H1 (cell line): ENCODE measurements around the gene KCNN4. TPM values are rescaled to one million over a fixed set of nuclear protein-coding genes. Genes with fewer than 3 reads are reported as not detected.

Experiments
- CTCF ChIA-PET: fragments of 300-600 bp; sonication (Branson Sonifier 250); formaldehyde crosslinking; loops from one replicate; lab custom pipeline; 2021; ENCODE audit not compliant: partially characterized antibody; lab: Charles Lee
- POLR2A ChIA-PET: fragments of 300-600 bp; sonication (Branson Sonifier 250); formaldehyde crosslinking; loops from one replicate; lab custom pipeline; 2021; ENCODE audit warnings: inconsistent platforms; ENCODE audit not compliant: partially characterized antibody; lab: Charles Lee
- DNase-seq, 2 experiments: peaks; one replicate each; pipeline versions ENCODE4 v3.0.0 to v3.0.0-alpha.2; 2010 to 2022; ENCODE audit warnings: low spot score in 2 of 2, low read depth in 1 of 2, mixed read lengths in 1 of 2
- FAIRE-seq: peaks from 2 replicates; lab custom pipeline; 2011; peaks lifted over from hg19 to GRCh38; lab: Jason Lieb, UNC
- H2AFZ ChIP-seq: 2 replicates; pipeline ENCODE4 v1.8.1; 2012; ENCODE audit warnings: low read length, inconsistent platforms
- H2AK5ac ChIP-seq: 2 replicates; pipeline ENCODE4 v1.6.1; 2013; ENCODE audit warnings: low read depth, low read length
- H2BK120ac ChIP-seq: replicated peaks from 2 replicates; pipeline ENCODE3; 2013; ENCODE audit warnings: low read depth, low read length, inconsistent platforms
- H2BK12ac ChIP-seq: 2 replicates; pipeline ENCODE4 v1.6.1; 2013; ENCODE audit warnings: low read depth, low read length
- H2BK15ac ChIP-seq: 2 replicates; pipeline ENCODE4 v1.6.1; 2013; ENCODE audit warnings: low read length
- H2BK20ac ChIP-seq: 2 replicates; pipeline ENCODE4 v1.6.1; 2013; ENCODE audit warnings: low read length
- H2BK5ac ChIP-seq: 2 replicates; pipeline ENCODE4 v1.6.1; 2013; ENCODE audit warnings: low read depth, low read length
- H3K14ac ChIP-seq: 2 replicates; pipeline ENCODE4 v1.6.1; 2013; ENCODE audit warnings: inconsistent platforms; ENCODE audit not compliant: insufficient read length
- H3K18ac ChIP-seq: 2 replicates; pipeline ENCODE4 v1.6.1; 2013; ENCODE audit warnings: low read length; ENCODE audit errors: extremely low read depth
- H3K23ac ChIP-seq: 2 replicates; pipeline ENCODE4 v1.6.1; 2013; ENCODE audit warnings: inconsistent platforms; ENCODE audit not compliant: insufficient read length
- H3K23me2 ChIP-seq: 2 replicates; pipeline ENCODE4 v1.6.1; 2013; ENCODE audit warnings: low read depth, low read length
- H3K27ac ChIP-seq: 2 replicates; pipeline ENCODE4 v1.6.1; 2011; ENCODE audit warnings: low read depth, low read length, inconsistent platforms
- H3K27me3 ChIP-seq, 4 experiments: replicated peaks in 1 of 4; 1 replicate in 1 of 4; 2 replicates in 3 of 4; pipeline versions ENCODE4 v1.6.1 to v1.8.1; 2011 to 2013; ENCODE audit warnings: low read length in 3 of 4, mild to moderate bottlenecking in 3 of 4, inconsistent platforms in 2 of 4, mixed read lengths in 2 of 4, moderate library complexity in 1 of 4; ENCODE audit not compliant: control insufficient read depth in 3 of 4, insufficient read depth in 3 of 4; ENCODE audit errors: extremely low read depth in 1 of 4
- H3K36me3 ChIP-seq, 4 experiments: 2 replicates each; pipeline versions ENCODE4 v1.6.1 to v1.8.1; 2011 to 2013; ENCODE audit warnings: mild to moderate bottlenecking in 4 of 4, low read length in 3 of 4, moderate library complexity in 2 of 4, control low read depth in 1 of 4, inconsistent platforms in 1 of 4; ENCODE audit not compliant: insufficient read depth in 4 of 4, control insufficient read depth in 2 of 4
- H3K4ac ChIP-seq: replicated peaks from 2 replicates; pipeline ENCODE3; 2013; ENCODE audit warnings: low read length, low read depth, mixed read lengths, inconsistent platforms; ENCODE audit not compliant: insufficient read length
- H3K4me1 ChIP-seq, 4 experiments: replicated peaks in 1 of 4; 1 replicate in 1 of 4; 2 replicates in 3 of 4; pipeline versions ENCODE4 v1.6.1 to v1.8.1; 2011 to 2013; ENCODE audit warnings: low read length in 3 of 4, inconsistent platforms in 2 of 4, mixed read lengths in 1 of 4; ENCODE audit not compliant: insufficient read depth in 4 of 4, control insufficient read depth in 3 of 4
- H3K4me2 ChIP-seq, 2 experiments: 2 replicates each; pipeline versions ENCODE4 v1.6.1 to v1.8.1; 2011 to 2013; ENCODE audit warnings: low read depth in 2 of 2, low read length in 2 of 2, control low read depth in 1 of 2, inconsistent platforms in 1 of 2, mild to moderate bottlenecking in 1 of 2; ENCODE audit not compliant: insufficient read depth in 1 of 2
- H3K4me3 ChIP-seq, 4 experiments: fragments of 200-600, 300-600 bp in 1 of 4; sonication (generic), shearing (Covaris generic), sonication (Bioruptor Twin) in 1 of 4; 2 replicates each; pipeline versions ENCODE4 v1.5.1 to v1.8.1; 2011 to 2016; ENCODE audit warnings: low read length in 4 of 4, low read depth in 3 of 4, control low read depth in 2 of 4, inconsistent platforms in 2 of 4, mild to moderate bottlenecking in 2 of 4, mixed read lengths in 1 of 4, moderate library complexity in 1 of 4; ENCODE audit not compliant: insufficient read depth in 2 of 4; ENCODE audit errors: extremely low read depth in 1 of 4
- H3K56ac ChIP-seq: replicated peaks from 2 replicates; pipeline ENCODE3; 2013; ENCODE audit warnings: low read depth, mild to moderate bottlenecking, mixed read lengths, low read length, inconsistent platforms; ENCODE audit not compliant: insufficient read length
- H3K79me1 ChIP-seq: 2 replicates; pipeline ENCODE4 v1.6.1; 2013; ENCODE audit warnings: low read depth, low read length, control low read depth
- H3K79me2 ChIP-seq, 2 experiments: 2 replicates each; pipeline versions ENCODE4 v1.6.1 to v1.8.1; 2012 to 2013; ENCODE audit warnings: low read length in 2 of 2, mild to moderate bottlenecking in 2 of 2, inconsistent platforms in 1 of 2; ENCODE audit not compliant: insufficient read depth in 2 of 2, control insufficient read depth in 1 of 2
- H3K9ac ChIP-seq, 4 experiments: replicated peaks in 1 of 4; 1 replicate in 1 of 4; 2 replicates in 3 of 4; pipeline versions ENCODE4 v1.6.1 to v1.8.1; 2011 to 2013; ENCODE audit warnings: low read depth in 3 of 4, low read length in 3 of 4, control low read depth in 2 of 4, mild to moderate bottlenecking in 2 of 4, moderate library complexity in 2 of 4, inconsistent platforms in 1 of 4; ENCODE audit errors: extremely low read depth in 1 of 4
- H3K9me3 ChIP-seq, 2 experiments: 2 replicates each; pipeline versions ENCODE4 v1.6.1 to v1.8.1; 2012 to 2013; ENCODE audit warnings: mild to moderate bottlenecking in 2 of 2, moderate library complexity in 2 of 2, control low read depth in 1 of 2, inconsistent platforms in 1 of 2, low read depth in 1 of 2, low read length in 1 of 2, mixed read lengths in 1 of 2; ENCODE audit not compliant: insufficient read depth in 2 of 2
- H4K20me1 ChIP-seq, 2 experiments: replicated peaks in 1 of 2; 2 replicates each; pipeline versions ENCODE3 to v1.8.1; 2011 to 2013; ENCODE audit warnings: inconsistent platforms in 2 of 2, low read length in 2 of 2, mild to moderate bottlenecking in 1 of 2; ENCODE audit not compliant: insufficient read depth in 2 of 2, control insufficient read depth in 1 of 2
- H4K5ac ChIP-seq: 2 replicates; pipeline ENCODE4 v1.6.1; 2013; ENCODE audit warnings: low read length, low read depth, mixed read lengths, inconsistent platforms; ENCODE audit not compliant: insufficient read length
- H4K8ac ChIP-seq: 2 replicates; pipeline ENCODE4 v1.8.0; 2013; ENCODE audit warnings: mild to moderate bottlenecking, moderate library complexity, low read length, inconsistent platforms; ENCODE audit not compliant: insufficient read depth; ENCODE audit errors: extremely low read depth
- H4K91ac ChIP-seq: replicated peaks from 2 replicates; pipeline ENCODE3; 2013; ENCODE audit warnings: low read length, mixed read lengths, inconsistent platforms; ENCODE audit not compliant: insufficient read length
- CBX8 ChIP-seq: fragments of 300-800, 300-1000 bp; sonication (generic); IDR thresholded peaks from 2 replicates; pipeline ENCODE4 v1.7.1; 2016; ENCODE audit warnings: low read depth, low read length, borderline replicate concordance
- CHD1 ChIP-seq: IDR thresholded peaks from 2 replicates; pipeline ENCODE4 v1.6.1; 2012; ENCODE audit warnings: low read depth, low read length, improper control_type of control experiment
- FOSL1 ChIP-seq: IDR thresholded peaks from 2 replicates; pipeline ENCODE4 v1.6.1; 2011; ENCODE audit warnings: mild to moderate bottlenecking, low read depth, low read length, moderate library complexity; ENCODE audit not compliant: insufficient read depth
- GABPA ChIP-seq: IDR thresholded peaks from 2 replicates; pipeline ENCODE4 v1.6.1; 2011; ENCODE audit warnings: mild to moderate bottlenecking, low read length, moderate library complexity, borderline replicate concordance; ENCODE audit not compliant: insufficient read depth
- HDAC2 ChIP-seq, 2 experiments: fragments of 300-600 bp in 1 of 2; sonication (generic) in 1 of 2; IDR thresholded peaks; 2 replicates each; pipeline ENCODE4 v1.6.1; 2011 to 2012; ENCODE audit warnings: low read depth in 2 of 2, low read length in 2 of 2, mild to moderate bottlenecking in 2 of 2, moderate library complexity in 2 of 2, borderline replicate concordance in 1 of 2, inconsistent platforms in 1 of 2
- JUND ChIP-seq: IDR thresholded peaks from 2 replicates; pipeline ENCODE4 v1.6.1; 2011; ENCODE audit warnings: mild to moderate bottlenecking, improper control_type of control experiment, low read length
- KDM5A ChIP-seq: fragments of 200-600 bp; IDR thresholded peaks from 2 replicates; pipeline ENCODE4 v1.7.1; 2012; ENCODE audit warnings: mild to moderate bottlenecking, low read length, inconsistent platforms, mixed read lengths
- RFX5 ChIP-seq: IDR thresholded peaks from 2 replicates; pipeline ENCODE4 v1.6.1; 2011; ENCODE audit warnings: low read depth, low read length, improper control_type of control experiment, borderline replicate concordance
- SIX5 ChIP-seq: IDR thresholded peaks from 2 replicates; pipeline ENCODE4 v1.6.1; 2011; ENCODE audit warnings: mild to moderate bottlenecking, low read depth, low read length
- SRF ChIP-seq: IDR thresholded peaks from 2 replicates; pipeline ENCODE4 v1.6.1; 2011; ENCODE audit warnings: mild to moderate bottlenecking, low read depth, low read length, moderate library complexity
- SUZ12 ChIP-seq: fragments of 200-600 bp; sonication (generic); IDR thresholded peaks from 2 replicates; pipeline ENCODE4 v1.6.1; 2012; ENCODE audit warnings: mild to moderate bottlenecking, inconsistent platforms, low read length, moderate library complexity, mixed read lengths
- WGBS, 2 experiments: shearing (Covaris generic) in 1 of 2; methylation state at CpG; one replicate each; pipeline versions ENCODE4 v1.1.6 to v1.1.7; 2013 to 2015; ENCODE audit warnings: low lambda C conversion rate in 2 of 2, mixed read lengths in 2 of 2, inconsistent platforms in 1 of 2, low coverage in 1 of 2, missing lambda C conversion rate in 1 of 2; ENCODE audit not compliant: insufficient replicate concordance in 2 of 2, insufficient coverage in 1 of 2, insufficient read length in 1 of 2; ENCODE audit errors: extremely low coverage in 1 of 2, missing lambda C conversion rate in 1 of 2; 5-methylcytosine and 5-hydroxymethylcytosine counted together
- polyA plus RNA-seq, 7 experiments: library from polyadenylated mRNA; depleted of rRNA in 3 of 7; stranded (reverse) in 5 of 7; unstranded in 2 of 7; fragments of >200 nt in 5 of 7; fragments of 200-250 nt in 2 of 7; gene quantifications; 1 replicate in 5 of 7; 2 replicates in 1 of 7; 4 replicates in 1 of 7; pipeline versions ENCODE4 v1.2.1 to v1.2.3, GENCODE V29; 2011 to 2013; ENCODE audit warnings: missing spikeins in 2 of 7, mixed read lengths in 2 of 7
- total RNA-seq: library from RNA; stranded (reverse); fragmentation: NEBNext Ultra II Directional; extraction: Animal tissue kit (Norgen Biotek cat#: 25700); gene quantifications from 2 replicates; pipeline ENCODE4 v1.2.1, GENCODE V29; 2021

Gene KCNN4
- total and polyA plus RNA-seq, 2 of the 8 experiments (the other 6 are each of a cell fraction or from before 2014, with no cell fraction given): 0.78 to 1.5 TPM

DNA sequence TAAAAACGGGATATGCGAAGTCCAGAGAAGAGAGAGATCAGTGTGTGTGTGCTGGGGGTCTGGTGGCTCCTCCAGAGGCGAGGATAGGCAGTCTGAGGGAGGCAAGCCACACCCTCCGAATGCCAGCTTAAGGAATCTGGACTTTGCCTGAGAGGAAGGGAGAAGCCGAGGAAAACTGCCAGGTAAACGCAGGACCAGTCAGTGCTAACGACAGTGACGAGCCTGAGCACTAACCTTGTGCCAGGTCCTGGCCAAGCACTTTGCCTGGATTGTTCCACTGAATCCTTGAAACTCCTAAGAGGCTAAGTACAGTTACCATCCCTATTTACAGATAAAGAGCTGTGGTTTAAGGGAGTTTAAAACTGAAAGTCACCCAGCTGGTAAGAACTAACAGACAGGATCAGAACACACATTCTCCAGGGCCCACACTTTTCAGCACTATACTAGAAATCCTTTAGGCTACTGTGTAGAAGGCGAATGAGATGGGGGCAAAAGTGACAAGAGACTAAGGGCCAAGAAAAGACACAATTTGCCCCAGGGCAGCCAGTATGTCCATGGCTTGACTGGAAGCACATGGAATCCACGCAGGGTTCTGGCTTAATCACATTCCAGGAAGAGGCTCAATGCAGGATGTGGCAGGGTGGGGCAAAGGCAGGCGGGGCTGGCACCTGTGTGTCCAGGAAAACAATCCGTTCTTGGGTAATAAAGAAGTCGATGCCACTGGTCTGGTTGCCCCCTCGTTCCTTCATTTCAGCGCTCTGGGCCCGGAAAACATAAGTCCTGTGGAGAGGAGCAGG lies 41.1 kb downstream of the KCNN4 start:
- H3K56ac ChIP-seq: no peak overlapping the region
- H3K79me2 ChIP-seq: no peaks in the 10 kb centered on the region
- 90% methylated on average over 16 of the region's 16 CpGs; no CpG with 5 or more reads in 1 of the 2 experiments for WGBS, 2 experiments
- ChIA-PET CTCF (interaction anchor here (0.6 to 2.1 kb wide), 5 partner anchors 7 to 159 kb away, joined by 3 to 8 read pairs (median 5); no protein-coding TSS in a partner anchor), POLR2A (interaction anchor here (1.6 kb wide), 1 partner anchor 11 kb away, joined by 5 read pairs; no protein-coding TSS in a partner anchor)
- H4K8ac ChIP-seq: no peak overlapping the region
- H3K9ac ChIP-seq: no peak overlapping the region
- no peak overlapping the region for H3K27ac ChIP-seq
- H4K91ac ChIP-seq: no peak overlapping the region
- H4K5ac ChIP-seq: no peak overlapping the region
- peaks cover 16 to 44% (median 38%) of the 10 kb centered on the region in 4 experiments for H3K36me3 ChIP-seq
- no peak overlapping the region for H3K4me3 ChIP-seq
- no peak overlapping the region for H2AK5ac ChIP-seq
- H3K4ac ChIP-seq: no peak overlapping the region
- H2BK12ac ChIP-seq: no peak overlapping the region
- no peak overlapping the region for H3K18ac ChIP-seq
- H4K20me1 ChIP-seq: peaks cover 0 to 2% of the 10 kb centered on the region in 2 experiments
- H2BK120ac ChIP-seq: no peak overlapping the region
- H2BK15ac ChIP-seq: no peak overlapping the region
- no peak overlapping the region for H2BK20ac ChIP-seq
- no peaks in the 10 kb centered on the region for H3K9me3 ChIP-seq
- no peak overlapping the region for H3K4me2 ChIP-seq
- no peak overlapping the region for H2AFZ ChIP-seq
- FAIRE-seq (no peak), DNase-seq (no peak)
- no peaks in the 10 kb centered on the region for H3K23me2 ChIP-seq
- H3K27me3 ChIP-seq: no peaks in the 10 kb centered on the region
- H3K23ac ChIP-seq: no peak overlapping the region
- no peak overlapping the region for H3K14ac ChIP-seq
- no peak overlapping the region for H2BK5ac ChIP-seq
- no peaks in the 10 kb centered on the region for H3K79me1 ChIP-seq
- H3K4me1 ChIP-seq: no peaks in the 10 kb centered on the region
- TF ChIP-seq FOSL1 (no peak), SUZ12 (no peak), HDAC2 (IDR thresholded peaks at IDR 0.05; ENCODE audit: borderline replicate concordance in 1 of 2, low read depth in 2 of 2, low read length in 2 of 2) (no peak), SRF (no peak), GABPA (no peak), CHD1 (no peak), SIX5 (no peak), JUND (no peak), KDM5A (no peak), RFX5 (no peak), CBX8 (no peak)
